Stimulated activated CD8-positive, alpha-beta memory T cell treated with anti-CD3 and anti-CD28 coated beads, Interleukin-7, amount 100 ng/mL, for 48 hours (primary cell): ENCODE data around the gene PLBD2.

ENCODE experiments used
- DNase-seq, 2 donors: peaks; one replicate each; pipeline ENCODE4 v3.0.0-alpha.2; 2020; ENCODE audit warnings: low read depth in 1 of 2; ENCODE audit errors: extremely low read depth in 1 of 2

The PLBD2 gene

DNA sequence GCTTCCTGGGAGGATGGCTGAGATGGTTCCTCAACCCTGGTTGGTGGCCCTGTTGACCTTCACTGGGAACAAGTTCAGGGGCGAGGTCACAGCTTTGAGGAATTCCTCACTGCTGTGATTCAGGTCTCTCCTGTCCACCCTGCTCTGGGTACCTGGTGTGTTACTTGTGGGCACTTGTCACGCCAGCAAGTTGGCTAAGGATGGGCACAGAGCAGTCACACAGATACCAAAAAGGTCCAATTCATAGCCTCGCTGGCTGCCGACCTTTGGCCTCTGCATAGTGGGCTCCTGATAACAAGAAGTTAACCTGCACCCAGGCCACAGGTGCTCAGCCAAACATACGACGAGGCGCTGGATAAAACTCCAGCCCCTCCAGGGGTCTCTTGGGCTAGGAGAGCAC lies 34.1 kb downstream of the PLBD2 start:
- DNase-seq: no peak

DNA sequence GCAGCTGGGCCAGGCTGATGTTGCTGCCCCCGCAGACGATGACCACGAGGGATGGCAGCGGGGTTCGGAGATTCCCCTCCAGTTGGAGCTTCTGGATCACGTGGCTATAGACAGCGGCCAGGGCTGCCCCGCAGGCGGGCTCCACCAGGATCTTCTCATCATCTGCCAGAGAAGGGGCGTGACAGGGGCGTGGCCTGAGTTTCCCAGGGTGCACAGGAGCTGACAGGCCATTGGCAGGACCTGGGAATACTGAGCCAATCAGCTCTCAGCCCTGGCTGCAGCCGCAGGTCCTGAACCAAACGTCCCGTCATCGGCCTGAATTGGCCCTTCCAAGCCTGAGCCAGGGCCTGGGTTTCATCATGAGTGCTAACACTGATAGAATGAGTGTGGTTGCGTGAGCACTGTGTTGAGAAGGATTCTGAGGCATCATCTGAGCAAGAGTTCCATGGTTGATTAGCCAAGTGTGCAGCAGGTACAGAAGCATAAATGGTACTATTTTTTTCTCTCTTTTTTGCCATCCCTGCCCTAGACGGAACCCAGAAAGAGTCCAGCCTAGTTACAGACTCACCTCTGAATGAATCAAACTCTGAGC lies 34.7 kb downstream of the PLBD2 start:
- DNase-seq: no peak

DNA sequence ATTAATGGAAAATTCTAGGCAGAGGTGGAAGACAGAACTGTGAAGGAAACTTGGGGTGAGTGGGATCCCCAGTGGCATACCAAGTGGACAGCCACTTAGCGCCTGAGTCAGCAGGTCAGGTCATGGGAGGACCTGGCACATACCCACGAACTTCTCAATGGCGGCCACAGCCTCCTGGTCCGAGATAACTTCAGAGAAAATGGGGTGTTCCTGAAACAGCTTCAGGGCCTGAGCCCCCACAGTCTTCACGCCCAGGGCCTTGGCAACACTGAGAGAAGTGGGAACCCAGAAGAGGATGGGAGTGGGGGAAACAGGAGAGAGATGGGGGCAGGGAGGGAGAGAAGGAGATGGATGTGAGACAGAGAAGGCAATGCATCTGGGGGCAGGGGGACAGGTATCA lies 35.4 kb downstream of the PLBD2 start:
- no peak for DNase-seq

DNA sequence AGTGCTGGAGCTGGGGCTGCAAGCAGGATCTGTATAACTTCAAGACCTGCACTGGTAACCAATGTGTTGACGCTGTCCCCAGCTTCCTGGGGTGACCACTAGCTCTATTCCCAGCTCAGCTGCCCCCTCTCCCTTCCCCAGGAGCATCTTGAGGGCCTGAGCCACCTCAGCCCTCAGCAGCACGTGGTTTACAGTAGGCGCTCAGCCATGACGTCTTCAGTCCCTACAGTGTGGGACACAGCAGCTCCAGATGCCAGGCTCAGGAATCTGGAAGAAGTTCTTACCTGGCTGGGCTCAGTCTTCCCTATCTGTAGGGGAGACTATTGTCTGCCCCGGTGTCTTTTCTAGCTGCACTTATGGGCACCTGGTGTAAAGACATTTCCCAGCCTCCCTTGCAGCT lies 36.7 kb downstream of the PLBD2 start:
- no peak for DNase-seq

DNA sequence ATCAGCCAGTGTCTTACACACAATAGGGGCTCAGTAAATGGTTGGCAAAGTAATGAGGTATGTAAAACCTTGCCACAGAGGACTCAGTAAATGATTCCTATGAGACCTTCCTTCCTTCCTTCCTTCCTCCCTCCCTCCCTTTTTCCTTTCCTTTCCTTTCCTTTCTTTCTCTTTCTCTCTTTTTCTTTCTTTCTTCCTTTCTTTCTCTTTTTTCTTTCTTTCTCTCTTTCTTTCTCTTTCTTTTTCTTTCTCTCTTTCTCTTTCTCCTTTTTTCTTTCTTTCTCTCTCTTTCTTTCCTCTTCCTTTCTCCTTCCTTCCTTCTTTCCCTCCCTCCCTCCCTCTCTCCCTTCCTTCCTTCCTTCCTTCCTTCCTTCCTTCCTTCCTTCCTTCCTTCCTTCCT lies 37.8 kb downstream of the PLBD2 start:
- DNase-seq: no peak

DNA sequence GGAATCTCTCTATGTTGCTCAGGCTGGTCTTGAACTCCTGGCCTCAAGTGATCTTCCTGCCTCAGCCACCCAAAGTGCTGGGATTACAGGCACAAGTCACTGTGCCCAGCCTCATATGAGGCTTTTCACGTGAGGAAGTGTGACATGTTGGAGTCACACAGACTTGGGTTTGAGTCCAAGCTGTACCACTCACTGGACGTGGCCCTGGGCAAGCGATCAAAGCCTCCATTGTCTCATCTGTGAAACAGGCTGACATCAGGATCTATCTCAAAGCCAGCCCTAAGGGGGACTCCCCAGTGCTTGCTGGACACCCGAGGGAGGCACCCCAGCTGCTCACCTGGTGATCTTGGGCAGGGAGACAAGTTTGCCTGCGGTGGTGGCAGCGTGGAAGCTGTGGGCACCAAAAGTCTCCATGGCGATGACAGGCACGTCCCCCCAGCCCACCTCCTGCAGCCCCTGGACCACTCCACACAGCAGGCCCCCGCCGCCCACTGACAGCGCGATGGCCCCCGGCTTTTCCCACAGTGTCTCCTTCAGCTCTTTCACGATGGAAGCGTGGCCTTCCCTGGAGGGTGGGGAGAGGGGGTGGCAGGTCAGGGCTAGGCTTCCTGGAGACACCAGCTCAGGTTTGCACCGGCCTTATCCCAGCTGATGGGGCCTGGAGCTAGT lies 38.6 kb downstream of the PLBD2 start:
- DNase-seq: no peak

DNA sequence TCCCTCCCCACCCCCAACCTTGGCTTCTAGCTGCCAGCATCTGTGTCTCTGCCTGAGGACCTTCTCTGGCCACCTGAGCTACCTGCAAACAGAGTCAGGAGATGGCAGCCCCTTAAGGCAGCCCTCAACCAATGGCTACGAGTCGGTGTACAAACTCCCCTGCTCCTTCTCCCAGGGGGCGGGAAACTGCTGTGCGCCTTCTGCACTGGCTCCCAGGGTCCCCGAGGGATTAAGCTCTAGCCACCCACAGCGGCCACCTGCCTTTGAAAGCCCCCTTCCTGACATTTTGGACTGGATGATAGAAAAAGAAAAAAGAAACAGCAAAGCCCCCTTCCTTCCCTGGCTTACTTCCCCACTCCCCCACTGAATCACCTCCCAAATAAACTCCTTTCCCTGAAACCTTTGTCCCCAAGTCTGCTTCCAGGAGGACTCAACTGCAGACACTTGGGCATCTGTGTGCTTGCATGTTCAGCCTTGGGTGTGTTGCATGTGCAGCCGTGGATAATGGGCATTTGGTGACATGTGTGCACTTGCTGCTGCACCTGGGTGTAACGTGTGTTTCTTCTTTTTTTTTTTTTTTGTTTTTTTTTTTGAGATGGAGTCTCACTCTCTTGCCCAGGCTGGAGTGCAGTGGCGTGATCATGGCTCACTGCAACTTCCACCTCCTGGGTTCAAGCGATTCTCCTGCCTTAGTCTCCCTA lies 39.3 kb downstream of the PLBD2 start:
- DNase-seq: no peak

DNA sequence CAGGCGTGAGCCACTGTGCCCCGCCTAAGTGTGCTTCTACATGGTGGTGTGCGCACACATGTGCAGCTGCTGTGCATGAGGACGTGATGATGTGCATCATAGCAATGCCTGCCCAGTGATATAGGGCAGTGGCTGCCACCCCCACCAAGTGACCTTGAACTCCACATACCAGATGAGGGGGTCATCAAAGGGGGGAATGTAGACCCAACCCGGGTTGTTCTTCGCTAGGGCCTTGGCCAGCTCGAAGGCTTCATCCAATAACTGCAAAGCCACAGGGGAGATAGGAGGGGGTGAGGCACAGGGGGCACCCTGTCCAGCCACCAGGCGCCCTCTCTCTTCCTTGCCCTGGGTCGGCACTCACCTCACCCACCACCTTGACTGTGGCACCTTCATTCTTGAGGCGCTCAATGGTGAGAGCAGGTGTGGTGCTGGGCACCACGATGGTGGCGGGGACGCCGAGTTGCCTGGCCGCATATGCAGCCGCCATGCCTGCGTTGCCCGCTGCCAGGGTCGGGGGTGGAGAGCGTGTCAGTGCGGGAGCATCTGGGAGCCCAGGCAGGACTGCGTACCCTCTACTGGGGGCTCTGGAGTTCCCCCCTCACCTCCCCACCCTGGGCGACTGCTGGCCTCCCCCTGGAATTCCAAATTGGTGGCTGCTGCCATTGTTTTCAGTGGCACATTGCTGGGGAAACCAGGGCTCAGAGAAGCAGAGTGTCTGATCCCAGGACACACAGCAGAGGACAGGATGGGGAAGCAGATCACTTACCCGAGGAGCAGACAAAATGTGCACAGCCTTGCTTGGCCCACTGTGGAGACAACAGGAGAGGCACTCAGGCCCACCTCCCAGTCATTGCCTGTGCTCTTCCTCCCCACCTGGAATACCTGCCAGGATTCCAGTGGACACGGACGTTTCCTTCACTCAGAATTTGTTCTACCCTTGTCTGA lies 40.2 kb downstream of the PLBD2 start:
- no peak for DNase-seq

DNA sequence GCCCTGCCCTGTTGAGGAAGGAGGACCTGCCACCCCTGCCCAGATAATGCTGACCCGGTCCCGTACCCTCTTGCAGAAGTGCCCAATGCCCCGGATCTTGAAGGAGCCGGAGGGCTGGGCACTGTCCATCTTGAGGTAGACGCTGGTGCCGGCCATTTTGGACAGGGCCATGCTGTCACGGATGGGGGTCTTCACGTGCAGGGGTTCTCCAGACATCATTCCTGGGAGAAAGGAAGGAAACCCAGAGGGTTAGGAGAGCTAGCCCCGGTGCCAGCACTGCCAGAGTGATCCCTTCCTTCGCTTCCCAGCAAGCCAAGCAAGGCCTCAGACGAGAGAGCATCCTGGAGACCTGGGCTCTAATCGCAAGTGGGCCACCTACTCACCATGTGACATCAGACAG lies 41.1 kb downstream of the PLBD2 start:
- no peak for DNase-seq

DNA sequence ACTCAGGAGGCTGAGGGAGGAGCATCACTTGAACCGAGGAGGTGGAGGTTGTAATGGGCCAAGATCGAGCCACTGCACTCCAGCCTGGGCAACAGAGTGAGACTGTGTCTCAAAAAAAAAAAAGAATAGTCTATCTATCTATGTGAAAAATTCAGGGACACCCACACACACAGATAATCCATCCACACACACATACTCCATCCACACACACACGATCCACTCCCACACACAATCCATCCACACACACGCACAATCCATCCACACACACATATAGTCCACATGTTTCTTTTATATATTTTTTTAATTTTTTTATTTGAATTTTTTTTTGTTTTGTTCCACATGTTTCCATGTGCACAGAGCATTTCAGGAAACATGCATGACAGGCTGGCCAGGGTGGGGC lies 42.0 kb downstream of the PLBD2 start:
- no peak for DNase-seq

DNA sequence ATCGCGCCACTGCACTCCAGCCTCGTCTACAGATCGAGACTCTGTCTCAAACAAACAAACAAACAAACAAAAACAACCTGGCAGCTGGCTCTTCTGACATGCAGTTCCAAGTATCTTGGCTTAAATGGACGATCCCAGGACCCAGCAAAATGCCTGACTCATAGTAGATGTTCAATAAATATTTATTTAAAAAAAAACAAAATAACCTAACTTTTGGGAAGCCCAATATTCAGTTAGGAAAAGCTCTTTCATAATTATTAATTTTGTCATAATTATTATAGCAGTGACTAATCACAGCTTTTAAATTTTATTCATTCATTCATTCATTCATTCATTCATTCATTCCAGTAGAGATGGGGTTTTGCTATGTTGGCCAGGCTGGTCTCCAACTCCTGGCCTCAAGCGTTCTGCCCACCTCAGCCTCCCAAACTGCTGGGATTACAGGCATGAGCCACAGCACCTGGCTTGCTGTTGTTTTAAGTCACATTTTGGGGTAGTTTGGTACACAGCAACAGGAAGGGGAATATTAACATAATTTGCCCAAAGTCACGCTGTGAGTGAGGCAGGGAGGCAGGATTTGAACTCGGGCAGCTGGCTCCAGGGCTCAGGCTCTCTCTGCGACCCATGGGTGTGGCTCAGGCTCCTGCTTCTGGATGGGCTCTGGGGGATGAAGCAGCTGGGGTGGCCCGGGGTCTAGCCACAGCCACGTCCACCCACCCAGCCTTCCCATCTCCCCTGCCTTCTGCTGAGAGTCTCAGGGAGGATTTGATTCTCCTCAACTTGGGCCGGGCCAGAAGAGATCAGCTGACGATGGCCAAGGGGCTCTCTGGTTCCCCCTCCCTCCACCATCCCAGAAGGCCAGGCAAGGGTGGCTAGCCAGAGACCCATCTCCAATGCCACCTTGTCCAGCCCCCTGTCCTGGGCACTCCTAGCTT lies 42.9 kb downstream of the PLBD2 start:
- DNase-seq: no peak

DNA sequence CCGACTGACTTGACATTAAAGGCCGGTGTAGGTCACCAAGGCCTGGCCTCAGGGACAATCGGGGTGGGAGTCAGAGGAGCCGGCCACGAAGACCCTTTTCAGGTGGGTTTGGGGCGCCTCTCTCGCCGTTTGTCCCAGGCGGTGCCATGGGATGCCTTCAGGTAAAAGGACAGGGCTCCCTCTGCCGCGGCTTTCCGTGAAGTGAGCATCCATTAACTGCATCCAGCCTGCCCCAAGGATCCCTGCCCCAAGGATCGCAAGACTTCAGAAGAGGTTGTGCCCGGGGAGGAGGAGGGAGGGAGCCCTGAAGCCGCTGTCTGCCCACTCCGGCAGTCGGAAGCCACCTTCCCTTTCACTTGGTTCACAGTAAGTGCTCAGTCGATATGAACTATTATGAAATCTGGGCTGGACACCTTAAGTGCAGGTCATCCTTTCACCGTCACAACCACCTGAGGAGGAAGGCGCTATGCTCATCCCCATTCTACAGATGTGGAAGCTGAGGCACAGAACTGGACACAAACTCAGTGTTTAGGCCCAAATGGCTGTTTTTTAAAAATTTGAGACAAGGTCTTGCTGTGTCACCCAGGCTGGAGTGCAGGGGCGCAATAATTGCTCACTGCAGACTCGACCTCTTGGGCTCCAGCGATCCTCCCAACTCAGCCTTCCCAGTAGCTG lies 44.3 kb downstream of the PLBD2 start:
- no peak for DNase-seq

DNA sequence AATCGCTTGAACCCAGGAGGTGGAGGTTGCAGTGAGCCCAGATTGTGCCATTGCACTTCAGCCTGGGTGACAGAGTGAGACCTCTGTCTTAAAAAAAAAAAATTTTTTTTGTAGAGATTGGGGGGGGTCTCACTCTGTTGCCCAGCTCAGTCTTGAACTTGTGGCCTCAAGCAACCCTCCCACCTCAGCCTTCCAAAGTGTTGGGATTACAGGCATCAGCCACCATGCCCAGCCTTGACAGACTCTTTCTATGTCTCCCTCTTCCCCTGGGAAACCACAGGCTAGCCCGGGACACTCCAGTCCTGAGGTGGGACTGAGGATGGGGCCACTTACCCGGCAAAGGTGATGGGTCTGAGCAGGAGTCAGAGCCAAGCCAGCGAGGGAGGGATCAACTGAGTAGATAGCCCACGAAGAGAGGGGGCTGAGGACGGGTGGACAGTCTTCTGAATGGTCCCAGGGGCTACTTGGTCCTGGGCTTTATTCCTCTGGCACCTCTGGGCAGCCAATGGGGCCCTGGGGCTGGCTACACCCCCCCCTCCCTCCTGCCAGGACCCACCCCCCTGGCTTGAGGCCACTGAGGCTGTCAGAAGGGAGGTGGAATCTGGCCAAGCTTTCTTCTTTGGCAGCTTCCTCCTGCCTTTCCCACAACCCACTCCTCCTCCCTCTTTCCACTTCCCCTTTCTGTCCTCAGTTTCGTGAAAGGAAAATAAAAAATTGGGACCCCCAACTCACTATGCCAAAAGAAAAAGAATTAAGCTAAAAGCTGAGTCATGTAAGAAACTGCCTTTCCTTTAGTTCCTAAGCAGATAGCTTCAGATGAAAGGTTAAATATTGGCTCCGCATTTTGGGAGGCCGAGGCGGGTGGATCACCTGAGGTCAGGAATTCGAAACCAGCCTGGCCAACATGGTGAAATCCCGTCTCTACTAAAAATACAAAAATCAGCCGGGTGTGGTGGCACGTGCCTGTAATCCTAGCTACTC lies 45.3 kb downstream of the PLBD2 start, which contains the start of gene SDS:
SDS (minus strand) TSS at position 453 of the 981 bp plus-strand sequence. CDS start 4,179 bp downstream, outside the sequence.
- DNase-seq: no peak

DNA sequence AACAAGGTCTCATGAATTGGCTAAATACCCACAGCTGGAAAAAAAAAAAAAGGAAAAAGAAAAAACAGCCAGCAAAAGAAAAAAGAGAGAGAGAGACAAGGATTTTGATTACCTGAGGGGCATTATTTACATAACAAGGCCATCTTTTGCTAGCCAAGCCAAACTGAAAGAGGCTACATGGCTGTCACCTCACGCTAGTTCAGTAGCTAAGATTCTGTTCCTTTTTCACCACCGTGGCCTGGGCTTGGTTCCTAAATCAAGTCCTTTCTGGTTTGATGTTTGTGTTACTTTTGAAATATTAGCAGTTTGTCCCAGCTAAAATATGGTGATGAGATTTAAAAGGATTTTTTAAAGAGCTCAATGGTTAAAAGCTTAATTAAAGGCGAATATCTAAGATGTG lies 47.3 kb downstream of the PLBD2 start:
- no peak for DNase-seq

DNA sequence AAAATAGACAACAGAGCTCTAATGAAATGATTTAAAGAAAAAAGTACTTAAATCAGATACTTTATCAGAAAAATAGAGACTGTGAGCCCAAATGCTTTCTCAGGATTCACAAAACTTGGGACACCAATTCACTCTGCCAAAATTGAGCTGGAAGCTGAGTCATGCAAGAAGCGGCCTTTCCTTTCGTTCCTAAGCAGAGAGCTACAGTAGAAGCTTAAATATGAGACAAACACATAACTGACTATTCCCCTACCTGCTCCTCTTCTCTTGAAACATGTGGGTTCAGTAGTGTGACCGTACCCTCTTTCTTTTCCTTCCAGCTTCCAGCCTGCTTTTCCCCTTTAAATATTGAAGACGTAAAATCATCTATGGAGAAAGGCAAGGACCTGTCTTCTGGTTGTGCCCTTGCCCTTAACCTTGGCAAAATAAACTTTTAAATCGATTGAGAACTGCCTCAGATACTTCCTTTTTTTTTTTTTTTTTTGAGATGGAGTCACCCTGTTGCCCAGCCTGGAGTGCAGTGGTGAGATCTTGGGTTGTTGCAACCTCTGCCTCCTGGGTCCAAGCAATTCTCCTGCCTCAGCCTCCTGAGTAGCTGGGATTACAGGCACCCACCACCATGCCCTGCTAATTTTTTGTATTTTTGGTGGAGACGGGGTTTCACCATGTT lies 49.7 kb downstream of the PLBD2 start:
- no peak for DNase-seq

DNA sequence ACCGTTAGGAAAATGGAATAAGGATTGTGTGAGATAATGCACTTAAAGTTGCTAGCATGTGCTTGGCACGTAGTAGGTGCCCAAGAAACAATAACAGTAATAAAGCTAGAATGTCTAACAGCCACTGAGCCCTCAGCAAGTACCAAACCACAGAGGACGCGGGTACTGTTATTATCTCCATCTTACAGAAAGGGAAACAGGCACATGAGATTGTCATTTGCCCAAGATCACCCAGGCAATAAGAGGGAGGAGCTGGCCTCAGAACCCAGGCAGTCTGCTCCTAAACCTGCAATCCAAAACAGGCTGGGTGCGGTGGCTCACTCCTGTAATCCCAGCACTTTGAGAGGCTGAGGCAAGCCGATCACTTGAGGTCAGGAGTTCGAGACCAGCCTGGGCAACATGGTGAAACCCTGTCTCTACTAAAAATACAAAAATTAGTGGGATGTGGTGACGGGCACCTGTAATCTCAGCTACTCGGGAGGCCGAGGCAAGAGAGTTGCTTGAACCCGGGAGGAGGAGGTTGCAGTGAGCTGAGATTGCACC lies 50.4 kb downstream of the PLBD2 start:
- no peak for DNase-seq

DNA sequence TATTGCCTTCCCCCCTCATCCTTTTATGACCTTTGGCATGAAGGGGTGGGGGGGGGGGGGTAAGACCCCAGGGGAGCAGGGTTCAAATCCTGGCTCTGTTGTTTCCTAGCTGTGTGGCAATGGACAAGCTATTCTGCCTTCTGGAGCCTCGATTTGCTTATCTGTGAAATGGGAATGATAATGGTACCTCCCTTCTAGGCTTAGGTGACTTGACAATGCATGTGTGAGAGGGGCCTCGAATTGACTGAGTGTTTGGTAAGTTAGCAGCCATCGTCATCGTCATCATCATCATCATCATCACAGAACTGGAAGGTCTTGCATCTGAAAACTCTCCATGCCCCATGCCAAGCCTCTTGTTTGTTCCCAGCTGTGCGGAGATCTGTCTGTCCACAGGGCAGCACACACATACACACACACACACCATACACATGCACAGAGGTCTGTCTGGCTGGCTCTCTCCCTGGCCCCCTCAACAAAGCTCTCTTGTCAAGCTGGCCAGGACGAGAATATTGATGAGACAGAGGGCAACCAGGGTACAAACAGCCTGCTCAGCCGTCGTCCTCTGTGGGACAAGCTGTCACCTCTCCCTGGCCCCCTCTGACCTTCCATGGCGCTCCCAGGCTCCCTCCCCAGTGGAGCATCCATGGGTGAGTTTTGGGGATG lies 51.2 kb downstream of the PLBD2 start:
- DNase-seq: no peak
